Daoy (cell line): ENCODE results near the gene PXDN. TPM values are rescaled to one million over a fixed set of nuclear protein-coding genes. Genes with fewer than 3 reads are reported as not detected.
"Not testable (repeated sequence)": the region's sequence is repeated elsewhere in the genome, so short reads cannot be mapped to it uniquely, and the experiment has no call there.

Experiments
- DNase-seq: peaks from one replicate; pipeline ENCODE4 v3.0.0-alpha.2; 2015; ENCODE audit warnings: low read depth
- total RNA-seq: library from RNA; depleted of rRNA; stranded (reverse); fragments of >200 nt; shearing (Covaris generic); gene quantifications from 2 replicates; pipeline ENCODE4 v1.2.3, GENCODE V29; 2014

PXDN gene
- total RNA-seq, 1 experiment from 2014 or later: 173 TPM

DNA sequence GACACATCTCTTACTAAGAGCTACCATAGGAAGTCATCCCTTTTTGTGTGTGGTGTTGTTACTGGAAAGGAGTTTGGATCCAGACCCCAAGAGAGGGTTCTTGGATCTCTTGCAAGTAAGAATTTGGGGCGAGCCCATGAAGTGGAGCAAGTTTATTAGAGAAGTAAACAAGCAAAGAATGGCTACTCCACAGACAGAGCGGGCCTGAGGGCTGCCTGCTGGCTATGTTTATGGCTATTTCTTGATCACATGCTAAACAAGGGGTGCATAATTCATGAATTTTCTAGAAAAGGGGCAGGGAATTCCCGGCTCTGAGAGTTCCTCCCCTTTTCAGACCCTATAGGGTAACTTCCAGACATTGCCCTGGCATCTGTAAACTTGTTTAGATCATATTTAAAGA lies 30.6 kb upstream of the PXDN start:
- DNase-seq: no peak

DNA sequence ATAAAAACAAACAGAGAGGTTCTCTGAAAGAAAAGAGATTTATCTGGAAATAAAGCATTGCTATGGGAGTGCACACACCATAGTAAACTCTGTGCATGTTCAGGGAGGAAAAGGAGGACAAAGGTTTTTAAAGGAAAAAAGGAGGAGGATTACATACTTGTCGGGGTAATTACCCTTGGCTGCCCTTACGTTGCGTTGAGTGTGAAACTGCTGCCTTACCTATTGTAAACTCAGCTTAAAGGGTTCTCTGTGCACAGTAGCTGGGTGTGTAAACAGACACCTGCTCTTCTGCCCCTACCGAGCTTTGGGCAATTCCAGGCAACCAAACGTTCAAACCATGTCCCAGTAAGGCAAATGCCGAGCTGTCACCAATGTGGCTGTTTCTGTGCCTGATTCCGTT lies 29.6 kb upstream of the PXDN start:
- no peak for DNase-seq

DNA sequence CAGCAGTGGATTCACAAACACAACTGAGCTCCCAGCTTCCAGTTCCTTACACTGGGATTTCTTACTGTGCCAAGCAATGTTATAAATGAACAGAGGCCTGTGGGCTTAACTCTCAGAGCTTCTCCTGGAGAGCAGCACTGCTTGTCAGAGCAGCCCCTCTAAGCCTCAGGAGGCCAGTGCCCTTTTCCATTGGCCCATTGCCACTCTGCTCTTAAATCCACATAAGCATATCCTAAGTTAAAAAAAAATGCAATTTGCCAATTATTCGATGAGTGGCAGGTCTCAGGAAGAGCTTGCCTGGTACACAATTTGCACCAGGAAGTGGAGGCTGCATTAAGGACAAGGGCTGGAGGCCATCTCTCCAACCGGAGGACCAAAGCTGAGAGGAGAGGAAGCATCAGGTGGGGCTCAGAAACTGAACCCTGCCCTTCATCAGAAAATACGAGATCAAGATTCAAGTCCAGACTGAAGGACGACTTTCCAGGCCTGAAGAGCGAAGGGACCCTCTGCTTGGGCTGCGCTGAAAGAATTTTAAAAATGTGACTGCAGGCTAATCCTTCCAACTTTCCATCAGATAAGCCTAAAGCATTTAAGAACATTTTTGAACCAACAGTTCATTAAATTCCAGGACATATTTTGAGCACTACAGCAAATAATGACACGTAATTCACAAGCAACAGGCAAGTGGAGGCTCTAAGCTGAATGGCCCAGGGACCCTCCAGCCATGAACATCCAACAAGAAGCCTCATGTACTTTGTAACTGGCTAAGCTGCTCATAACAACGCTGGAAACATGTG lies 28.4 kb upstream of the PXDN start:
- no peak for DNase-seq

DNA sequence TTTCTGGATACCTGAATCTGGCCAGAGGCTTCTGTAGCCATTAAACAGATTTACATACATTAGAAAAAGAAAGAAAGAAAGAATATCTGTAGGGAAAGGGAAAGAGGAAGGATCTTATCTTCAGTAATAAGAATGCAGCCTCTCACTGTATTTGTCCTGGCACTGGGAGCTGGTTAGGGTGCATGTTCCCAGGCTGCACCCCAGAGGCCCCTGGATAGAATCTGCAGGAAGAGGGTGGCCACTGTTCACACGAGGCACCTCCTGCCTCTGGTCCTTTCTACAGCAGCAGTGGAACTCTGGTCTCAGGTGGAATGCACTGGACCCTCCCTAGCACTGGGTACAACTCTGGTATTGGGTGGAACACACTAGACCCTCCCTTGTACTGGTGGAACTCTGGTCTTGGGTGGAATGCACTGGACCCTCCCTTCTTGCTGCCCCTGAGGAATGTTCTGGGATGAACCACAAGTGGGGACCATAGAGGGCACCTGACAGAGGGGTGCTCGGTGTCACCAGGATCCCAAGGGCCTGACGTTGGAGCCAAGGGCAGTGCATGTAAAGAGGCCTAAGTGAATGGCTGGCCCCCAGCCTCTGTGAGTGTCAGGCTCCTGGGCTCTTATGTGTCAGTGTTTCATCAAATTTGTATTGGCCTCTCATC lies 27.4 kb upstream of the PXDN start:
- DNase-seq: no peak

DNA sequence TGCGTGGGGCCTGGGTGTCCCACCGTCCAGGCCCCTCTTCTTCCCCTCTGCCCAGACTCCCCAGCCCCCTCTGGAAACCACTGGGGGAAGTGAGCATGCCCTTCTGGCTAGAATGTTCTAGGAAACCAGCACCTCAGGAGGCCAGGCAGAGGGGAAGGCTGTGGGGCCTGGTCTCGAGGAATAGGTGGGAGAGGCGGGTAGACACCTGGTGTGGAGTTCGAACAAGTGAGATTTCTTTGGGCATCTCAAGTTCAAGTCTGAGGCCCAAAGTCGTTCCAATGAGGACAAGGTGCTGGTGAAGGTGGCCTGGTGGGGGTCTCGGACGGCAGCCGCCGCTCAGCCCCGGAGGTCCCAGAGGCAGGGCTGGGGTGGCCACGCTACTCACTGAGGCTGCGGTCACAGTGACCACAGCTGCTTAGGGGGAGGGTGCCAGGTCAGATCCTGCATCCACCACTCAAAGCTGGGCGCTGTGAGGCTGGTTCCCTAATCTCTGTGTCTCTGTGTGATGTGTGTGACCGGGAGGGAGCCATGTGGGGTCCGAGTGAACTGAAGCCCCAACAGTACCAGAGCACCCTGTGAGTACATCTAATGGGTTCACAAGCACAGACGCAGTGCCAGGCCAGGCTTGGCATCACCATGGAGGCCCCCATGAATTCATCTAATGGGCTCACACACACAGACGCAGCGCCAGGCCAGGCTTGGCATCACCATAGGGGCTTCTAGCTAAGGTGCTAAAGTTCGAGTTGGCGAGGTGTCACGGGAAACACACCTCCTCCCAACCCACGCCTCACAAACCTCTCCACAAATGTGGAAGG lies 26.5 kb upstream of the PXDN start:
- DNase-seq: no peak

DNA sequence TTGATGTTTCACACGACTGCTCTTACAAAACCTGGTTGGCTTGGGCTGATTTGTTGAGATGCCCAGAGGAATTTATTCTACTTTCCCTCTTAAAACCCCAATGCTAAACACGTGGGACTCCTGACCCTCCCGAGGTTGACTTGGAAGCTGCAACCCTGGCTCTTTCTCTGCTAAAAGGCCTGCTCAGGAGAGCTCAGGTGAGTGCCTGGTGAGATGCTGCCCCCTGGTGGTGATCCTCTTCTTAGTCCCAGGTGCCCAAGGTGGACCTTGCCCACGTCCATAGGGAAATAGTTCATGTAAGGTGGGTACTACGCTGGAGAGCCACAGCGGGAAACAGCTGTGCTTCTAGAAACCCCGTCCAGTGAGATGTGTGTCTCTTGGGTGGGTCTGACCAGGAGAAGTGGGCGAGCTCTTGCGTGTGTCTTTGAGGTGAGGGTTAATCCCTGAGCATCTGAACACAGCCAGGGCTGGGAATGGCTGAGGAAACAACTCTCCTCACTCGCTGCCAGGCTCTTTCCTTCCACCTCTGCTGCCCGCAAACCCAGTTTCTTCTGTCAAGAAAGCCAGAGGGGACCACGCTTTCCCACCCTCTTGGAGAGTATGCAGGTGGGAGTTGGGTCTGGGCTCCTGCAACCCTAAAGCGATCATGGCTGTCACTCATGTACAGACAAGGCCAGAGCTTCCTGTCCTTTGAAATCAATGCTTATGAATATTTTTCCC lies 25.5 kb upstream of the PXDN start:
- DNase-seq: peak; percentile 88

DNA sequence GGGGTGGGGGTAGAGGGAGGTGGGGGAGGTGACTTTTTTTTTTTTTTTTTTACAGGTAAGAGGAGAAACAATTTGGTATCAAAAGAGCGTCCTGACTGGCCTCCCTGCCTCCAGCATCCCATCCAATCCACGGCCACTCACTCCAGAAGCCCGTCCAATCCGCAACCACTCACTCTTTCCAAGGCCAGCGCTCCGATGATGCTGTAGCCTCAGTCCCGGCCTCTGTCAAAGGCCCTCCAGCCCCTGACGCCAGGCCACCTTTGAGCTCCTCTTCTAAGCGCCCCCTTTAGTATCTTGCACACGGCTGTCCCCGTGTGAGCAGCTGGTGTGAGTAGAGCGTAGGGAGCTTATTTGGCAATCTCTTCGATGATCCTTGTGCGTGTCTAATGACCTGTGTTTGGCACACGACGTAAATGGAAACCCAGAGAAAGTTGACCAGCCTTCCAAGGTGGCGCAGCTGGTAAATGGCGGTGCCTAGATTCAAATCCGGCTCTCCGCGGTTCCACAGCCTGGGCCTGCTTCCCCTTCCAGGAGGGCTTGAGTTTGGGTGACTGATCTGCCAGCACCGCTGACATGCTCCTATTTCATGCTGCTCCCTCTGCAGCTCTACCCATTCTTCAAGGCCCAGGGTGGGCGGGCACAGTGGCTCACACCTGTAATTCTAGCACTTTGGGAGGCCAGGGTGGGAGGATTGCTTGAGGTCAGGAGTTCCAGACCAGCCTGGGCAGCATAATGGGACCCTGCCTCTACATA lies 23.8 kb upstream of the PXDN start:
- no peak for DNase-seq

DNA sequence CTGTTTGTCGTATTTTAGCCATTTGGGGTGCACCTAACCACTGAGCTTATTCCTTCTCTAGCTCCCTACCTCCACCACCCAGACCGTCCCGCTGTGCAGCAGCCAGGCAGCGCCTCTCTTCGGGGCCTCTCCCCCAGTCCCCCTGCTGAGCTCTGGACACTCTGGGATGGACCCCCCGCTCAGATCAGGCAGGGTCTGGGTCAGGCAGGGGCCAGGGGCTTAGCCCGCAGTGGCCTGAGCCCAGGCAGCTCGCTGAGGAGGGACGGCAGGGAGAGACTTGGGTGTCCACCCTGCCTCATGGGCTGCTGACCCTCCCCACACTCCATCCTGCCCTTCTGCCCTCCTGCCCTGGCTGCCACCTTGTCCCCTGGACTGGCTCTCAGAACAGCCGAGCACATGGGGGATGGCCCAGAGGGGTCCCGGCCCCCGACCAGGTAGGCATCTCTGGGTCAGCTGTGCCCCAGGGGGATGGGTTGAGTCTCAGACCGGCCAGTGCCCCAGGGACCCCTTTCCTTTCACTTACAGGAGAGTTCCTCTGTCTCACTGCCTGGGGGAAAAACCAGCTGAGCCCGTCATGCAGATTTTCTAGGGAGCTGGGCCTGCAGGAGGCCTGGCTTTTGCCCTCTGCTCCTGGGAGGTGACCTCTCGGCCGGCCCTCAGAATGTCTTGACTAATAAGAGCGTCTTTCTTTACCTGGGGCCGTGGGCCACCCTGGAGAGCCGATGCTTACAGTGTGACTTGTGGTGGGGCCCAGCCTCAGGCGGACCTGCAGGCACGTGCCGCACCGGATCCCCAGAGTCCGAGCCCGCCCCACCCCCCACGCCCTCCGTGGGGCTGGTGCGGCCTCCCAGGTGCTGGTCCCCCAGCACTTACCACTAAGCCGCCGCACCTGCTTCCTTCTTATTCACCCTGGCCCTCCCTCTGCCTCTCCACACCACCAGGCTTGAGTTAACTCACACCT lies 22.8 kb upstream of the PXDN start:
- no peak for DNase-seq

DNA sequence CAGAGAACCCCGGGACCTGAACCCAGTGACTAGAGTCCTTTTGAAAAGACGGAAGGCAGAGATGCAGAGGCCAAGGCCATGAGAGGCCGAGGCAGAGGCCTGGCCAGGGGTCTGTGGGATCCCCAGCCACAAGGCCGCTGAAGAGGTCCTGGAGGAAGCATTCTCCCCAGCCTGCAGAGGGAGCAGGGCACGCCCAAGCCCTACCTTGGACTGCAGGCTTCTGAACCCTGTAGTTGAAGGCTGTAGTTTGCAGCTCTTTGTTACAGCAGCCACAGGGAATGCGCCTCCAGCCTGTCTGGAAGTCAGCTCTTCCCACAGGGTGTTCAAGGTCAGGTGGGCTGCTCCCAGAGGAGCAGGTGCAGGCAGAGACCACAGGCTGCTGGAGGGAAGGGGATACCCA lies 22.1 kb upstream of the PXDN start:
- DNase-seq: no peak

DNA sequence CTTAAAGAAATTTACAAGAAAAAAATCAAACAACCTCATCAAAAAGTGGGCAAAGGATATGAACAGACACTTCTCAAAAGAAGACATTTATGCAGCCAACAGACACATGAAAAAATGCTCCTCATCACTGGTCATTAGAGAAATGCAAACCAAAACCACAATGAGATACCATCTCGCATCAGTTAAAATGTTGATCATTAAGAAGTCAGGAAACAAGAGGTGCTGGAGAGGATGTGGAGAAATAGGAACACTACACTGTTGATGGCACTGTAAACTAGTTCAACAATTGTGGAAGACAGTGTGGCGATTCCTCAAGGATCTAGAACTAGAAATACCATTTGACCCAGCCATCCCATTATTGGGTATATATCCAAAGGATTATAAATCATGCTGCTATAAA lies 20.9 kb upstream of the PXDN start:
- not testable (repeated sequence) for DNase-seq

DNA sequence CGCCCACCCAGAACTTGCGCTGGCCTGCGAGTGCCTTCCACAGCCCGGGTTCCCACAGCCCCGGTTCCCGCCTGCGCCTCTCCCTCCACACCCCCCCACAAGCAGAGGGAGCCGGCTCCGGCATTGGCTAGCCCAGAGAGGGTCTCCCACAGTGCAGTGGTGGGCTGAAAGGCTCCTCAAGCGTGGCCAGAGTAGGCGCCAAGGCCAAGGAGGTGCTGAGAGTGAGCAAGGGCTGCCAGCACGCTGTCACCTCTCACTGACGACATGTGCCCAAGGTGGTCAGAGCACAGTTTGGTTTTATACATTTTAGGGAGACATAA lies 15.3 kb upstream of the PXDN start:
- no peak for DNase-seq

DNA sequence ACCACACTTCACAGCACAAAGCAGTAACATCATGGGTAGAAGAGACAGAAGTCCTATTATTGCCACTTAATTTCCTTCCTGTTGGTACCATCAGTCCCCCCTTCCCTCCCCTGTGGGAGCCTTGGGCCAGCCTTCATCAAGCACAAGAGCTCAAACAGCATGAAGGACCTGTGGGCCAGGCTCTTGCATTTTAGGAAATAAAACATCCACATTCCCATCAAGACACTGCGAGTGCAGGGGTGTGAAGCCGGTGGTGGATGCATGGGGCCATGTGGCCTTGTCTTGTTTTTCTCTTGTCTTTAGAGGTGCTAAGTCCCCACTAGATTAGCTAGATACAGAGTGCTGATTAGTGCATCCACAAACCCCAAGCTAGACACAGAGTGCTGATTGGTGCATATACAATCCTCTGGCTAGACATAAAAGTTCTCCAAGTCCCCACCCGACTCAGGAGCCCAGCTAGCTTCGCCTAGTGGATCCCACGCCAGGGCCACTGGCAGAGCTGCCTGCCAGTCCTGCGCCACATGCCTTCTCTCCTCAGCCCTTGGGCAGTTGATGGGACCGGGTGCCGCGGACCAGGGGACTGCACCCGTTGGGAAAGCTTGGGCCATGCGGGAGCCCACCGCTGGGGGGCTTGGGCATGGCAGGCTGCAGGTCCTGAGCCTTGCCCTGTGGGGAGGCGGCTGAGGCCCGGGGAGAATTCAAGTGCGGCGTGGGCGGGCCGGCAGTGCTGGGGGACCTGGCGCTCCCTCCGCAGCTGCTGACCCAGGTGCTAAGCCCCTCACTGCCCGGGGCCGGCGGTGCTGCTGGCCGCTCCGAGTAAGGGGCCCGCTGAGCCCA lies 14.7 kb upstream of the PXDN start:
- no peak for DNase-seq

DNA sequence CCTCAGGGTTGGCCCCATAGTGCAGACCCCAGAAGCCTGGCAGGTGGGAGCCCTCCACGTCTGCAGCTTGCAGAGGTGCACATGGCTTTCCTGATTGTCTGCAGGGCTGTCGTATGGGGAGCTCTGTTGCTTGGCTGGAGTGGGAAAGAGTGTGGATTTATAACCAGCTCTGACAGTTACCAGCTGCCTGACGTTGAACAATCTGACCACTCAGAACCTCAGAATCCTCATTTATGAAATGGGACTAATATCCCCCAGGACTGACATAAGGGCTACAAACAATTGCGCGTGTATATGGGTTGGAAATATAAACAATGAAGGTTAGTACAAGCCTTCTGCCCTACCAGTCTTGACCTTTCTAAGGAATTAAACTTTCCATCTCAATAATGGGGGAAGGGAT lies 13.9 kb upstream of the PXDN start:
- no peak for DNase-seq

DNA sequence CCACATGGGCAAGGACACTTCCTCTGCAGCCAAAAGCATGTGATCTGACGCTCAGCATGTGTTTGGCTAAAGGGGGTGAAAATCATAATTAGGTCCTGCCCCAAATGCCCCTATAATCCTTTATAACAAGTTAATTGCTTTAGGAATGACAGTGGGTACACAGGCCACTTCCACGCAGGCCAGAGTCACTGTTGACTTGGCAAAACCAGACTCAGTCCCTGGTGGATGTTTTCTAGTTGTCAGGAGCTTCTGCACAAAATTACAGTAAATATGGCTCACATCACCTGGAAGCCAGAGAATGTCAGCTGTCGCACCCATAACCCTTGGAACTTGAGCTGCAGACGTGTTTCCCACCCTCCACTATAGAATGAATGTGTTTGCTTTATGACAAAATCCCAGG lies 13.3 kb upstream of the PXDN start:
- no peak for DNase-seq

DNA sequence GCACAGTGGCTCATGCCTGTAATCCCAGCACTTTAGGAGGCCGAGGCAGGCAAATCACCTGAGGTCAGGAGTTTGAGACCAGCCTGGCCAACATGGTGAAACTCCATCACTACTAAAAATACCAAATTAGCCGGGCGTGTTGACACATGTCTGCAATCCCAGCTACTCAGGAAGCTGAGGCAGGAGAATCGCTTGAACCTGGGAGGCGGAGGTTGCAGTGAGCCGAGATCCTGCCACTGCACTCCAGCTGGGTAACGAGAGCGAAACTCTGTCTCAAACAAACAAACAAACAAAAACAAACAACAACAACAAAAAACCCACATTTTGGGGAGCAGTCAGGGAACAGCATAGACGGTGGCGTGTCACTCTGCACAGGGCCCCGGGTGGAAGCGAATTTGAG lies 12.8 kb upstream of the PXDN start:
- DNase-seq: not testable (repeated sequence)

DNA sequence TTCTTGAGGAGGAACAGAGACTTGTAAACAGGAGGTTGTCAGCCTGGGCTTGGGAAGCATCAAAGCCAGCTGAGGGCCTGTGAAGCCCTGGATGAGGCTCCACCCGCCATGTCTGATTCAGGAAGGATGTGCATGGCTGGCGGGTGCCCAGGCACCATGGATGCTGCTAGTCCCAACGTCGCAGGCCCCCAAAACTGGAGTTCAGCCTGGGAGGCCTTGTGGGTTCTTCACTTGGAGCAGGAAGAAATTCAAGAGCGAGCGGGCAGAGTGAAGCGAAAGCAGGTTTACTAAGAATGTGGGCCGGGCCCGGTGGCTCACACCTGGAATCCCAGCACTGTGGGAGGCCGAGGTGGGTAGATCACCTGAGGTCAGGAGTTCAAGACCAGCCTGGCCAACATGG lies 12.1 kb upstream of the PXDN start:
- peak; percentile 29 for DNase-seq

DNA sequence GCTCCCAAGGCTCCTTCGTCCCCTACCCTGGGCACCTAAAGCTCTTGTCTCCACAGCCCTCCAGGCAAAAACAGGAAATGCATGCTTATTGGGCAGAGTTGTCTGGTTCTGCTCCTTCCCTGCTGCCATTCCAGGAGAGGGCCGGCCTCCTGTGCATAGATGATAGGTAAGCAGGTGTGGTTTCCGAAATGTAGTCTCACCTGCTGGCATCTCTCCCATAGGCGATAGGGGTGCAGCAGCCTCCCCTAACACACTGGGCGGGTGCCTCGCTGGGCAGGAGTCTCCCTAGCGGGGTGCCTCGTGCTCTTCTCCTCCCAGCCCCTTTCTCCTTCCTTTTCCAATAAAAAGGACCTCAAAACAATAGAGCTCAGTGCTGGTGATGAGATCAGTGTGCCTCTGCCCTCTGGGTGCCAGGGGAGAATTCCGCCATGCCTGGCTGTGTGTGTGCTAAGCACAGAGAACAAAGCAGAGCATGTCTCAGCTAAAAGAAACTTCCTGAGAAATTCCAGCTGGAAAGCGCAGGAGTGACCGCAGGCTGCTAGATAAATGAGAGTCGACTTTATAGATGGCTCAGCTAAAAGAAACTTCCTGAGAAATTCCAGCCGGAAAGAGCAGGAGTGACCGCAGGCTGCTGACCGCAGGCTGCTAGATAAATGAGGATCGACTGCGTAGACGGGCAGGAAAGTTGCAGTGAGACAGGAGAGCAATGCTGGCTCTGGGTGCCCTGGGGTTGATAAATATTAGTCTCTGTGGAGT lies 11.3 kb upstream of the PXDN start:
- peak; percentile 93 for DNase-seq

DNA sequence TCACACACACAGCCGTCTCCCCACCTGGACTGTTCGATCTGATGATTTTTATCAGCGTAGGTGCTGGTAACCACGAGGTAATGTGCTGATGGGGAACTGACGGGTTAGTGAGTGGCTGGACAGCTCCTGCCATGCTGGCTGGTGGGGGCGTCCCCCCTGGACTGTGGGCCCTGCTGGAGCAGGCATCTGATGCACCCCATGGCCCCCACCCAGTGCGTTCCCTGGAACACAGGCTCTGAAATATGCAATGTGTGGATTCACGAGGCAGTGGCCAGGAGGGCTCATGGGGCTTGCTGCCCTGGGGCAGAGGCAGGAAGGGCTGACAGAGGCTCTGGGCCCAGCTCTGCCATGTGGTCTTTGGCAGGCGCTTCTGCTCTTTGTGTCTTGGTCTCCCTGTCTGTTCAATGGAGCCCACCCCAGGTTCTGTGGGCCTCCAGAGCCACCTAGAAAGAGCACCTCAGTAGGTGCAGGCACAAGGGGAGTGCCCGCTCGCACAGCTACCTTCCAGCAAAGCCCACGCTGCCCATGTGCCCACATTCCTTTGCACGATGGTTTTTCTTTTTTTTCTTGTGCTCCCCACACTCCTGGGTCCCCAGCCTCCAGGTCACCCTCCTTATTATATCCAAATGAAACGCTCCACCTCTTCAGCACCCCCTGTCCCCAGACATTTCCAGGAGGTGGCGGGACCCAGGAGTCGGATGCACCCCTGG lies 10.3 kb upstream of the PXDN start:
- DNase-seq: no peak
